ENCODE data around the gene MMP15.

MMP15 gene

GRCh38 chr16:58019866-58020538, 5.6 kb upstream of the MMP15 start:
- H3K36me3 ChIP-seq (ENCODE audit: control insufficient read depth, insufficient read depth, low read length), result peaks cover 10% of the 10 kb centered on the region; the same call in 1 of the 2 replicates

GRCh38 chr16:58020628-58021521, 4.7 kb upstream of the MMP15 start:
- Histone ChIP-seq H3K27me3 (replicated peaks; ENCODE audit: control insufficient read depth, insufficient read depth, low read length) (no peaks in the 10 kb centered on the region), H3K4me3 (replicated peaks; ENCODE audit: low read depth, low read length) (no peak overlapping the region), H3K36me3 (ENCODE audit: control insufficient read depth, insufficient read depth, low read length) (peaks cover 10% of the 10 kb centered on the region; the same call in 1 of the 2 replicates)
- no peak for DNase-seq (ENCODE audit: extremely low read depth, insufficient read length)
- peak; percentile 78 for TF ChIP-seq CTCF (IDR thresholded peaks at IDR 0.05; ENCODE audit: insufficient read depth, low read length, poor library complexity, severe bottlenecking)

More at GRCh38 chr16:58019866-58020538, 5.6 kb upstream of the MMP15 start:
- Histone ChIP-seq H3K4me3 (replicated peaks; ENCODE audit: low read depth, low read length) (no peak overlapping the region), H3K27me3 (replicated peaks; ENCODE audit: control insufficient read depth, insufficient read depth, low read length) (no peaks in the 10 kb centered on the region)
- no peak for DNase-seq (ENCODE audit: extremely low read depth, insufficient read length)
- TF ChIP-seq CTCF (IDR thresholded peaks at IDR 0.05; ENCODE audit: insufficient read depth, low read length, poor library complexity, severe bottlenecking), result no peak

- H3K36me3 ChIP-seq (ENCODE audit: control insufficient read depth, insufficient read depth, low read length), result peaks cover 10% of the 10 kb centered on the region; the same call in 1 of the 2 replicates
- no peak overlapping the region for H3K4me3 ChIP-seq (replicated peaks; ENCODE audit: low read depth, low read length)
- TF ChIP-seq CTCF (IDR thresholded peaks at IDR 0.05; ENCODE audit: insufficient read depth, low read length, poor library complexity, severe bottlenecking), result no peak
- DNase-seq (ENCODE audit: extremely low read depth, insufficient read length), result no peak
- no peaks in the 10 kb centered on the region; the same call in 1 of the 2 replicates for H3K27me3 ChIP-seq (replicated peaks; ENCODE audit: control insufficient read depth, insufficient read depth, low read length)
These were observed 3.6 kb upstream of the MMP15 start for GRCh38 chr16:58021661-58022551.

GRCh38 chr16:58022601-58023371, 2.8 kb upstream of the MMP15 start:
- DNase-seq (ENCODE audit: extremely low read depth, insufficient read length), result no peak
- H3K4me3 ChIP-seq (replicated peaks; ENCODE audit: low read depth, low read length), result no peak overlapping the region
- no peaks in the 10 kb centered on the region; the same call in 1 of the 2 replicates for H3K27me3 ChIP-seq (replicated peaks; ENCODE audit: control insufficient read depth, insufficient read depth, low read length)
- peaks cover 8% of the 10 kb centered on the region; the same call in 1 of the 2 replicates for H3K36me3 ChIP-seq (ENCODE audit: control insufficient read depth, insufficient read depth, low read length)
- TF ChIP-seq CTCF (IDR thresholded peaks at IDR 0.05; ENCODE audit: insufficient read depth, low read length, poor library complexity, severe bottlenecking), result no peak
